H9 (cell line): ENCODE results near the gene TSSK6. TPM values are rescaled to one million over a fixed set of nuclear protein-coding genes. Genes with fewer than 3 reads are reported as not detected.

Source experiments
- DNase-seq: peaks from one replicate; pipeline ENCODE4 v3.0.0-alpha.2; 2017
- H2AFZ ChIP-seq: one replicate; pipeline ENCODE4 v1.6.1; 2013; ENCODE audit warnings: mild to moderate bottlenecking, low read length, control low read depth, moderate library complexity
- H2AK5ac ChIP-seq: 2 replicates; pipeline ENCODE4 v1.6.1; 2013; ENCODE audit warnings: low read length, control low read depth, mixed read lengths; ENCODE audit not compliant: insufficient read length
- H2BK120ac ChIP-seq: one replicate; pipeline ENCODE4 v1.6.1; 2013; ENCODE audit warnings: low read depth, mild to moderate bottlenecking, low read length, control low read depth, inconsistent platforms; ENCODE audit not compliant: poor library complexity, severe bottlenecking
- H2BK12ac ChIP-seq: 2 replicates; pipeline ENCODE4 v1.6.1; 2013; ENCODE audit warnings: low read length, control low read depth, mixed read lengths, low read depth; ENCODE audit not compliant: insufficient read length
- H2BK15ac ChIP-seq: 2 replicates; pipeline ENCODE4 v1.6.1; 2013; ENCODE audit warnings: low read depth, low read length, control low read depth
- H2BK20ac ChIP-seq: one replicate; pipeline ENCODE4 v1.6.1; 2013; ENCODE audit warnings: low read depth, mild to moderate bottlenecking, low read length, control low read depth, inconsistent platforms; ENCODE audit not compliant: poor library complexity, severe bottlenecking
- H2BK5ac ChIP-seq: 2 replicates; pipeline ENCODE4 v1.6.1; 2013; ENCODE audit warnings: low read length, control low read depth, mixed read lengths; ENCODE audit not compliant: insufficient read length
- H3K14ac ChIP-seq: 2 replicates; pipeline ENCODE4 v1.6.1; 2013; ENCODE audit warnings: low read length, control low read depth; ENCODE audit not compliant: insufficient read depth
- H3K18ac ChIP-seq: 2 replicates; pipeline ENCODE4 v1.6.1; 2013; ENCODE audit warnings: low read depth, mild to moderate bottlenecking, mixed read lengths, low read length, control low read depth; ENCODE audit not compliant: insufficient read length
- H3K23ac ChIP-seq: 2 replicates; pipeline ENCODE4 v1.6.1; 2013; ENCODE audit warnings: low read length, control low read depth, mixed read lengths, low read depth; ENCODE audit not compliant: insufficient read length
- H3K23me2 ChIP-seq: 2 replicates; pipeline ENCODE4 v1.6.1; 2013; ENCODE audit warnings: low read depth, mild to moderate bottlenecking, mixed read lengths, low read length, control low read depth; ENCODE audit not compliant: insufficient read length, poor library complexity, severe bottlenecking
- H3K27ac ChIP-seq: 2 replicates; pipeline ENCODE4 v1.5.1; 2013; ENCODE audit warnings: low read length, control low read depth, mixed read lengths, low read depth; ENCODE audit not compliant: insufficient read length
- H3K27me3 ChIP-seq: 2 replicates; pipeline ENCODE4 v1.6.1; 2013; ENCODE audit warnings: low read length, control low read depth, inconsistent platforms; ENCODE audit not compliant: insufficient read depth
- H3K4ac ChIP-seq: 2 replicates; pipeline ENCODE4 v1.6.1; 2013; ENCODE audit warnings: low read depth, mild to moderate bottlenecking, control low read depth, inconsistent platforms, low read length, moderate library complexity
- H3K4me1 ChIP-seq: 2 replicates; pipeline ENCODE4 v1.6.1; 2013; ENCODE audit warnings: low read length, control low read depth, inconsistent platforms; ENCODE audit not compliant: insufficient read depth
- H3K4me2 ChIP-seq: 2 replicates; pipeline ENCODE4 v1.6.1; 2013; ENCODE audit warnings: low read length, control low read depth, mixed read lengths; ENCODE audit not compliant: insufficient read length, insufficient read depth
- H3K56ac ChIP-seq: 2 replicates; pipeline ENCODE4 v1.6.1; 2013; ENCODE audit warnings: low read depth, mild to moderate bottlenecking, mixed read lengths, low read length, control low read depth; ENCODE audit not compliant: insufficient read length
- H3K79me1 ChIP-seq: 2 replicates; pipeline ENCODE4 v1.6.1; 2013; ENCODE audit warnings: low read depth, mild to moderate bottlenecking, moderate library complexity, low read length, control low read depth, inconsistent platforms; ENCODE audit not compliant: insufficient read depth, poor library complexity, severe bottlenecking
- H3K79me2 ChIP-seq: 2 replicates; pipeline ENCODE4 v1.6.1; 2013; ENCODE audit warnings: low read length, control low read depth, inconsistent platforms; ENCODE audit not compliant: insufficient read depth
- H3K9ac ChIP-seq: 2 replicates; pipeline ENCODE4 v1.6.1; 2013; ENCODE audit warnings: low read length, control low read depth, mixed read lengths; ENCODE audit not compliant: insufficient read length; ENCODE audit errors: extremely low read depth
- H3K9me3 ChIP-seq: one replicate; pipeline ENCODE4 v1.6.1; 2013; ENCODE audit warnings: low read depth, low read length, inconsistent platforms; ENCODE audit not compliant: control insufficient read depth
- H3T11ph ChIP-seq: one replicate; pipeline ENCODE4 v1.6.1; 2013; ENCODE audit warnings: mild to moderate bottlenecking, low read length, control low read depth, inconsistent platforms
- H4K20me1 ChIP-seq: one replicate; pipeline ENCODE4 v1.6.1; 2013; ENCODE audit not compliant: control insufficient read depth, insufficient read length, insufficient read depth
- H4K5ac ChIP-seq: 2 replicates; pipeline ENCODE4 v1.6.1; 2013; ENCODE audit warnings: low read depth, mild to moderate bottlenecking, mixed read lengths, low read length, control low read depth; ENCODE audit not compliant: insufficient read length
- H4K8ac ChIP-seq: replicated peaks from 2 replicates; pipeline ENCODE4 v1.6.1; 2013; ENCODE audit warnings: low read length, control low read depth, mixed read lengths, low read depth; ENCODE audit not compliant: insufficient read length
- H4K91ac ChIP-seq: 2 replicates; pipeline ENCODE4 v1.6.1; 2013; ENCODE audit warnings: low read depth, mild to moderate bottlenecking, moderate library complexity, mixed read lengths, low read length, control low read depth; ENCODE audit not compliant: insufficient read length
- H3K27ac Mint-ChIP-seq, 3 experiments: 2 replicates in 2 of 3; 3 replicates in 1 of 3; pipeline ENCODE4 v1.8.0; 2020 to 2021; ENCODE audit warnings: mixed read lengths in 3 of 3, mild to moderate bottlenecking in 1 of 3, moderate library complexity in 1 of 3
- H3K27me3 Mint-ChIP-seq: 2 replicates; pipeline ENCODE4 v1.8.0; 2021; ENCODE audit warnings: low read depth, mild to moderate bottlenecking, moderate library complexity, mixed read lengths
- H3K36me3 Mint-ChIP-seq, 3 experiments: 2 replicates in 2 of 3; 3 replicates in 1 of 3; pipeline ENCODE4 v1.8.0; 2020 to 2021; ENCODE audit warnings: low read depth in 3 of 3, mixed read lengths in 3 of 3; ENCODE audit not compliant: insufficient read depth in 1 of 3
- H3K4me1 Mint-ChIP-seq, 2 experiments: 2 replicates each; pipeline ENCODE4 v1.8.0; 2020; ENCODE audit warnings: mixed read lengths in 2 of 2
- H3K4me3 Mint-ChIP-seq, 2 experiments: 2 replicates in 1 of 2; 3 replicates in 1 of 2; pipeline ENCODE4 v1.8.0; 2020 to 2021; ENCODE audit warnings: mild to moderate bottlenecking in 2 of 2, mixed read lengths in 2 of 2, moderate library complexity in 1 of 2
- H3K9me3 Mint-ChIP-seq, 2 experiments: 2 replicates in 1 of 2; 3 replicates in 1 of 2; pipeline ENCODE4 v1.8.0; 2020; ENCODE audit warnings: mild to moderate bottlenecking in 2 of 2, mixed read lengths in 2 of 2, moderate library complexity in 1 of 2
- CTCF ChIP-seq: fragments of 200-600 bp; sonication (generic); conservative IDR thresholded peaks from 3 replicates; pipeline ENCODE4 v1.8.0; 2021; ENCODE audit warnings: antibody characterized with exemption, mild to moderate bottlenecking
- WGBS: extraction: QIAGEN DNeasy Blood & Tissue Kit; methylation state at CpG from one replicate; pipeline ENCODE4 v1.1.7; 2013; ENCODE audit warnings: missing lambda C conversion rate, low lambda C conversion rate, mixed read lengths; ENCODE audit not compliant: insufficient read length; ENCODE audit errors: extremely low coverage; 5-methylcytosine and 5-hydroxymethylcytosine counted together
- total RNA-seq: library from RNA; stranded (reverse); gene quantifications from 2 replicates; pipeline ENCODE4 v1.2.1, GENCODE V29; 2021

Gene TSSK6
- total RNA-seq, 1 experiment from 2014 or later, result 2.6 TPM

GRCh38 chr19:19542507-19542906 is 27.2 kb upstream of the TSSK6 start:
- Histone ChIP-seq H3K14ac (no peak overlapping the region), H2BK20ac (no peak overlapping the region), H3K27ac (no peak overlapping the region), H3K79me1 (no peaks in the 10 kb centered on the region), H3T11ph (no peak overlapping the region), H2AFZ (no peak overlapping the region), H2BK15ac (no peak overlapping the region), H2AK5ac (no peak overlapping the region), H4K8ac (no peak overlapping the region), H3K23me2 (peaks cover 14% of the 10 kb centered on the region), H2BK12ac (no peak overlapping the region), H3K9me3 (no peaks in the 10 kb centered on the region), H4K5ac (no peak overlapping the region), H3K27me3 (peaks cover 2% of the 10 kb centered on the region; the same call in 1 of the 2 replicates), H3K18ac (no peak overlapping the region), H4K20me1 (no peaks in the 10 kb centered on the region), H2BK5ac (no peak overlapping the region), H3K9ac (no peak overlapping the region), H3K4ac (no peak overlapping the region), H3K79me2 (no peaks in the 10 kb centered on the region), H3K4me2 (no peak overlapping the region), H2BK120ac (no peak overlapping the region), H3K4me1 (no peaks in the 10 kb centered on the region), H3K56ac (no peak overlapping the region), H4K91ac (no peak overlapping the region), H3K23ac (no peak overlapping the region)
- no peak for TF ChIP-seq CTCF
- Mint-ChIP-seq H3K4me1 (peaks cover 7 to 15% of the 10 kb centered on the region in 2 experiments), H3K9me3 (no peaks in the 10 kb centered on the region), H3K27ac (no peak overlapping the region; a peak in 1 of 7 replicates), H3K27me3 (peaks cover 25% of the 10 kb centered on the region), H3K36me3 (peaks cover 2 to 4% (median 2%) of the 10 kb centered on the region in 3 experiments; a peak in 4 of 7 replicates), H3K4me3 (no peak overlapping the region)
- DNase-seq, result no peak
- whole genome bisulfite sequencing, result no CpG with 5 or more reads among the region's 12 CpGs
